NCI-H2029 treated with DMSO at 0.1 percent for 48 hours (cell line): ENCODE results near the gene C6orf163.

Experiments used
- DNase-seq: peaks from one replicate; lab custom pipeline; 2025; lab: John Stamatoyannopoulos, UW

The C6orf163 gene

GRCh38 chr6:87357479-87358196 is 13.0 kb downstream of the C6orf163 start:
- DNase-seq = no peak

GRCh38 chr6:87364602-87365252 is 20.1 kb downstream of the C6orf163 start:
- no peak for DNase-seq

GRCh38 chr6:87366072-87366827 is 21.6 kb downstream of the C6orf163 start:
- DNase-seq = no peak

- no peak for DNase-seq
Observed at GRCh38 chr6:87366899-87367298, 22.3 kb downstream of the C6orf163 start.

- DNase-seq = no peak
Observed at GRCh38 chr6:87373377-87373776, 28.8 kb downstream of the C6orf163 start.

GRCh38 chr6:87375315-87375714 is 30.7 kb downstream of the C6orf163 start:
- no peak for DNase-seq

GRCh38 chr6:87376643-87377042 is 32.0 kb downstream of the C6orf163 start:
- no peak for DNase-seq

GRCh38 chr6:87378947-87379346 is 34.3 kb downstream of the C6orf163 start:
- DNase-seq = no peak

GRCh38 chr6:87382861-87383260 is 38.2 kb downstream of the C6orf163 start:
- DNase-seq = no peak

- DNase-seq = no peak
Observed at GRCh38 chr6:87384038-87384437, 39.4 kb downstream of the C6orf163 start.

GRCh38 chr6:87384449-87384848 is 39.8 kb downstream of the C6orf163 start:
- no peak for DNase-seq

- DNase-seq = peak; percentile 8
Observed at GRCh38 chr6:87391334-87391733, 46.7 kb downstream of the C6orf163 start.

GRCh38 chr6:87393026-87393622 is 48.5 kb downstream of the C6orf163 start:
- DNase-seq = peak; percentile 54

- no peak for DNase-seq
Observed at GRCh38 chr6:87395431-87395830, 50.8 kb downstream of the C6orf163 start.

- peak; percentile 86 for DNase-seq
Observed at GRCh38 chr6:87396595-87397392, 52.2 kb downstream of the C6orf163 start.

- no peak for DNase-seq
Observed at GRCh38 chr6:87397656-87398055, 53.0 kb downstream of the C6orf163 start.

- no peak for DNase-seq
Observed at GRCh38 chr6:87401832-87402231, 57.2 kb downstream of the C6orf163 start.

GRCh38 chr6:87407561-87407900 is 62.9 kb downstream of the C6orf163 start:
- peak; percentile 34 for DNase-seq

- DNase-seq = peak; percentile 92
Observed at GRCh38 chr6:87407901-87408720, 63.5 kb downstream of the C6orf163 start, which contains the start of gene CFAP206. TSS of gene CFAP206 (plus strand) at chr6:87407972. CDS start at chr6:87409840, 1,868 bp downstream.

- DNase-seq = no peak
Observed at GRCh38 chr6:87408721-87409155, 64.1 kb downstream of the C6orf163 start.
